ENCODE results near the gene C3orf70.

DNA sequence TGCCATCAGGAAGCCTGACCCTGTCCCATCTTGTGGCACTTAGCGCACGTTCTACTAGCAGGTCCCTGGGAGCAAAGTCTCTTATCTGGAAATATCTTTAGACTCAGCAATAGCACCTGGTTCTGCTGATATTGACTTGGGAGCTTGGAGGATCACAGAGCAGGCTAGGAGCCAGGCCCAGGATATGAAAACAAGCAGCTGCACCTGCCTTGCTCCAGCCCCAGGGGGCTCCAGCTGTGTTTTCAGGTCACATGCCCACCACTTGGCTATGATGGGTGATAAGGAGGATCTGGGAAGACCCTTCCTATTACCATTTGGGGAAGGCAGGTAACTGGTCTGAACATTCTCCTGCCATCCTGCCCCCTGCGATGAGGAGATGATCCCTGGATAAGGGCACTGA lies 87.8 kb downstream of the C3orf70 start:
- TF ChIP-seq CTCF (IDR thresholded peaks at IDR 0.05) (no peak), POLR2A (IDR thresholded peaks at IDR 0.05) (no peak)

All from right lobe of liver (tissue), 4 donors.